Kidney epithelial cell (primary cell): ENCODE results near the gene MTF2. TPM values are rescaled to one million over a fixed set of nuclear protein-coding genes. Genes with fewer than 3 reads are reported as not detected.
"Not testable (repeated sequence)": the region's sequence is repeated elsewhere in the genome, so short reads cannot be mapped to it uniquely, and the experiment has no call there.

ENCODE experiments used
- DNase-seq: peaks from one replicate; pipeline ENCODE4 v3.0.0-alpha.2; 2010; ENCODE audit warnings: low read depth
- H3K27me3 ChIP-seq: 2 replicates; pipeline ENCODE4 v1.6.0; 2011; ENCODE audit warnings: low read length; ENCODE audit not compliant: control insufficient read depth, insufficient read depth
- H3K36me3 ChIP-seq: 2 replicates; pipeline ENCODE4 v1.5.1; 2011; ENCODE audit warnings: low read length; ENCODE audit not compliant: control insufficient read depth, insufficient read depth
- H3K4me3 ChIP-seq: 2 replicates; pipeline ENCODE4 v1.5.1; 2011; ENCODE audit warnings: low read depth, mild to moderate bottlenecking, control low read depth, low read length
- CTCF ChIP-seq: IDR thresholded peaks from 2 replicates; pipeline ENCODE4 v1.5.1; 2011; ENCODE audit warnings: mild to moderate bottlenecking, moderate library complexity, low read length, control low read depth, inconsistent platforms; ENCODE audit not compliant: insufficient read depth, poor library complexity, severe bottlenecking
- total RNA-seq: library from RNA; depleted of rRNA; stranded (reverse); fragments of >200 nt; gene quantifications from 2 replicates; pipeline ENCODE4 v1.2.3, GENCODE V29; 2015

The MTF2 gene
- total RNA-seq, 1 donor from 2014 or later: 18.1 TPM

DNA sequence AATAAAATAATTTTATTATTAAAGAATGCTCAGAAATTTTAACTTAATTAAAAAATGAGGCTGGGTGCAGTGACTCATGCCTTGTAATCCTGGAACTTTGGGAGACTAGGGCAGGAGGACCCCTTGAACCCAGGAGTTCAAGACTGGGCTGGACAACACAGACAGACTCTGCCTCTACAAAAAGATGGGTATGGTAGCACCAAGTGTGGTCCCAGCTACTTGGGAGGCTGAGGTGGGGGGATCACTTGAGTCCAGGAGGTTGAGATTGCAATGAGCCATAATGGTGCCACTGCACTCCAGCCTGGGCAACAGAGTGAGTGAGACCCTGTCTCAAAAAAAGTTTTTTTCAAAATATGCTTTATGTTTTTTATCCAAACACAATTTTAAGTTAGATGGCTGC lies 75.8 kb downstream of the MTF2 start:
- no peaks in the 10 kb centered on the region for H3K36me3 ChIP-seq
- no peak for DNase-seq
- H3K27me3 ChIP-seq: no peaks in the 10 kb centered on the region
- H3K4me3 ChIP-seq: no peak overlapping the region
- no peak for TF ChIP-seq CTCF

- TF ChIP-seq CTCF: no peak
- no peaks in the 10 kb centered on the region for H3K27me3 ChIP-seq
- no peak overlapping the region for H3K4me3 ChIP-seq
- H3K36me3 ChIP-seq: no peaks in the 10 kb centered on the region
- no peak for DNase-seq
Measured at GRCh38 chr1:93155335-93155734, 76.3 kb downstream of the MTF2 start.

DNA sequence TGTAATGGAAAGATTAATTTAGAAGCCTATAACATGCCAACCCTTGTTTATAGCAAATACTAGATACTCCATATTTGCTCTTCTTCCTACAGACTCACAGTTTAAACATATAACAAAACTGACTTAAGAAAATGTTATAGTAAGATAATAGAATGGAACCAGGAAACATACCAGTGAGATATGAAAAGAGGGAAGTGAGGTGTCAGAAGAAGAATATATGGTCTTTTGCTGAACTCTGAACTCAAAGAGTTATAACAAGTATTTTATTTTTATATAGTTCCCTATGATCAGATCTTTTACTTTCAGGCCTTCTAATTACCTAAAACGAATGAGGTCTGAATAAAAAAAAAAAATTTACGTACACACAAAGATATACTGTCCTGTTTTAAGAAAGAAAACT lies 80.3 kb downstream of the MTF2 start:
- no peak overlapping the region for H3K4me3 ChIP-seq
- TF ChIP-seq CTCF: no peak
- H3K27me3 ChIP-seq: no peaks in the 10 kb centered on the region
- no peak for DNase-seq
- H3K36me3 ChIP-seq: no peaks in the 10 kb centered on the region

- H3K27me3 ChIP-seq, H3K36me3 ChIP-seq, H3K4me3 ChIP-seq, DNase-seq: not testable (repeated sequence)
Measured at GRCh38 chr1:93163314-93163713, 84.2 kb downstream of the MTF2 start.

- H3K36me3 ChIP-seq: no peaks in the 10 kb centered on the region
- no peaks in the 10 kb centered on the region for H3K27me3 ChIP-seq
- no peak overlapping the region for H3K4me3 ChIP-seq
- no peak for TF ChIP-seq CTCF
- no peak for DNase-seq
Measured at GRCh38 chr1:93164816-93165215, 85.7 kb downstream of the MTF2 start.

GRCh38 chr1:93165895-93166294 lies 86.8 kb downstream of the MTF2 start:
- not testable (repeated sequence) for H3K36me3 ChIP-seq, DNase-seq

DNA sequence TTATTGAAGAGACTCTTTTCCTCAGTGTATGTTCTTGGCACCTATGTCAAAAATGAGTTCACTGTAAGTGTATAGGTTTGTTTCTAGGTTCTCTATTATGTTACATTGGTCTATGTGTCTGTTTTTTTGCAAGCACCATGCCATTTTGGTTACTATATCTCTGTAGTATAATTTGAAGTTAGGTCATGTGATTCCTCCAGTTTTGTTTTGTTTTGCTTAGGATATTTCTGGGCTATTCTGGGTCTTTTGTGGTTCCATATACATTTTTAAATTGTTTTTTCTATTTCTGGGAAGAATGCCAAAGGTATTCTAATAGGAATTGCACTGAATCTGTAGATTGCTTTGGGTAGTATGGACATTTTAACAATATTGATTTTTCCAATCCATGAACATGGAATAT lies 87.9 kb downstream of the MTF2 start:
- TF ChIP-seq CTCF: no peak
- Histone ChIP-seq H3K36me3 (no peaks in the 10 kb centered on the region), H3K27me3 (no peaks in the 10 kb centered on the region), H3K4me3 (no peak overlapping the region)
- no peak for DNase-seq

More at GRCh38 chr1:93165895-93166294, 86.8 kb downstream of the MTF2 start:
- H3K27me3 ChIP-seq, H3K4me3 ChIP-seq: not testable (repeated sequence)

GRCh38 chr1:93170141-93170678 lies 91.1 kb downstream of the MTF2 start:
- not testable (repeated sequence) for H3K36me3 ChIP-seq, DNase-seq, H3K27me3 ChIP-seq, H3K4me3 ChIP-seq
